A673 (cell line): ENCODE data around the gene NOC3L.

Experiments
- CTCF ChIP-seq: fragments of 300-800, 200-600 bp; sonication (generic); conservative IDR thresholded peaks from 2 replicates; pipeline ENCODE4 v1.5.1; 2017; ENCODE audit warnings: low read depth, mild to moderate bottlenecking, antibody characterized with exemption, low read length, moderate library complexity, mixed read lengths
- EZH2 ChIP-seq: fragments of 200-600 bp; sonication (generic); IDR thresholded peaks from 2 replicates; pipeline ENCODE4 v1.6.1; 2017; ENCODE audit warnings: borderline replicate concordance, low read depth, mild to moderate bottlenecking, mixed read lengths, antibody characterized with exemption, low read length; ENCODE audit not compliant: poor library complexity, severe bottlenecking

- TF ChIP-seq CTCF (no peak), EZH2 (no peak)
Observed at GRCh38 chr10:94328613-94329012, 34.1 kb downstream of the NOC3L start.
